Activated CD8-positive, alpha-beta memory T cell treated with anti-CD3 and anti-CD28 coated beads for 24 hours (primary cell): ENCODE results near the gene PTTG1IP2.

Source experiments
- DNase-seq: peaks from one replicate; pipeline ENCODE4 v3.0.0-alpha.2; 2020

PTTG1IP2 gene

GRCh38 chr7:90484706-90485105 is 15.3 kb downstream of the PTTG1IP2 start:
- no peak for DNase-seq

- no peak for DNase-seq
Observed at GRCh38 chr7:90485734-90486316, 16.4 kb downstream of the PTTG1IP2 start.

- DNase-seq = no peak
Observed at GRCh38 chr7:90487808-90488207, 18.4 kb downstream of the PTTG1IP2 start.

GRCh38 chr7:90488220-90488619 is 18.8 kb downstream of the PTTG1IP2 start:
- no peak for DNase-seq

GRCh38 chr7:90492250-90492649 is 22.8 kb downstream of the PTTG1IP2 start:
- no peak for DNase-seq

GRCh38 chr7:90495241-90495640 is 25.8 kb downstream of the PTTG1IP2 start:
- no peak for DNase-seq

- no peak for DNase-seq
Observed at GRCh38 chr7:90502539-90502938, 33.1 kb downstream of the PTTG1IP2 start.

GRCh38 chr7:90503367-90503766 is 33.9 kb downstream of the PTTG1IP2 start:
- DNase-seq = no peak

- no peak for DNase-seq
Observed at GRCh38 chr7:90507692-90508091, 38.3 kb downstream of the PTTG1IP2 start.

GRCh38 chr7:90511776-90512175 is 42.3 kb downstream of the PTTG1IP2 start:
- DNase-seq = no peak

- no peak for DNase-seq
Observed at GRCh38 chr7:90512821-90513254, 43.4 kb downstream of the PTTG1IP2 start.

GRCh38 chr7:90516257-90516656 is 46.8 kb downstream of the PTTG1IP2 start:
- DNase-seq = no peak

- no peak for DNase-seq
Observed at GRCh38 chr7:90518630-90519029, 49.2 kb downstream of the PTTG1IP2 start.

- DNase-seq = no peak
Observed at GRCh38 chr7:90520484-90520883, 51.0 kb downstream of the PTTG1IP2 start.

- no peak for DNase-seq
Observed at GRCh38 chr7:90530263-90530662, 60.8 kb downstream of the PTTG1IP2 start.

GRCh38 chr7:90532231-90532929 is 62.9 kb downstream of the PTTG1IP2 start:
- DNase-seq = no peak

GRCh38 chr7:90536449-90536848 is 67.0 kb downstream of the PTTG1IP2 start:
- DNase-seq = no peak

- DNase-seq = no peak
Observed at GRCh38 chr7:90538405-90538804, 69.0 kb downstream of the PTTG1IP2 start.

GRCh38 chr7:90540406-90540805 is 71.0 kb downstream of the PTTG1IP2 start:
- no peak for DNase-seq

GRCh38 chr7:90551036-90551435 is 81.6 kb downstream of the PTTG1IP2 start:
- no peak for DNase-seq

- DNase-seq = no peak
Observed at GRCh38 chr7:90552521-90552920, 83.1 kb downstream of the PTTG1IP2 start.

- no peak for DNase-seq
Observed at GRCh38 chr7:90560730-90561129, 91.3 kb downstream of the PTTG1IP2 start.
